Myocyte (in vitro differentiated cells): ENCODE measurements around the gene ADAMTS3. TPM values are rescaled to one million over a fixed set of nuclear protein-coding genes. Genes with fewer than 3 reads are reported as not detected.
"Not testable (repeated sequence)": the region's sequence is repeated elsewhere in the genome, so short reads cannot be mapped to it uniquely, and the experiment has no call there.

Experiments
- DNase-seq: peaks from one replicate; pipeline ENCODE4 v3.0.0-alpha.2; 2012; ENCODE audit warnings: low read depth
- total RNA-seq: library from RNA; depleted of rRNA; stranded (reverse); fragments of >200 nt; gene quantifications from 2 replicates; pipeline ENCODE4 v1.2.3, GENCODE V29; 2014

Gene ADAMTS3
- total RNA-seq, 1 donor from 2014 or later = not detected

DNA sequence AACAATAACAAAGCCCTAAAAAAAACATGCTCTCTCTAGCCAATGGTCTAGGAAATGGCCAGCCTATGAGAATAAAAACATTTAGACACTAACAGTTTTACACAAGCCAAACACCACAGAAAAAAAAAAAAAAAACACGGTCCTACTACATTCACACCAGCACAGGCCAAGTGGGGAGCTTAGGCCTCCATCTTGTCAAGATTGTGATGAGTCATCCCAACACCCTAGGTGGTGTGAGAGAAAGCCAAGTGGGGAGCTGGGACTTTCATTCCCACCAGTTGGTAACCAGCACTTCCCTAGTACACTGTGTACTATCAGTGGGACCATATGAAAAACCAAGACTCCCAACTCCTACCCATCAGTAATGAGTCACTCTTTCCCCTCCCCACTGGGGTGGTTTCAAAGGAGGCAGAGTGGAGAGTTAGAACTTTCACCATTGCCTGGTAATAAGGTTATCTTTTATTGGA lies 95.6 kb downstream of the ADAMTS3 start:
- no peak for DNase-seq

DNA sequence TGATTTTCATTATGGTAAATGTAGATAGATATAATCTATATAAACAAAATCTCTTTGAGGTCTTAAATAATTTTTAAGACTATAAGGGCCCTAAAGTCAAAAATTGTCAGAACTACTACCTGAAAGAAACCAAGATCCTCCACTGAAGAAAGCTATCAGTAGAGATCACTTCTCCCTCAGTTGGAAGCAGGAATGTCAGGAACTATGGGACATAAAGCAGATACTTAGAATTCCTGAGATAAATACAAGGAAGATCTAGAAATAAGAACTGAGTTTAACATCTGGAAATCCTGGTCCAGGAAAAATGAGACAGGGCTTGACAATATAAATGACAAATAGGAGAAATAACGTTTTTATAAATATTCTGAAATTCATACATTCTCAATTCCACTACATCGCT lies 97.2 kb downstream of the ADAMTS3 start:
- no peak for DNase-seq

DNA sequence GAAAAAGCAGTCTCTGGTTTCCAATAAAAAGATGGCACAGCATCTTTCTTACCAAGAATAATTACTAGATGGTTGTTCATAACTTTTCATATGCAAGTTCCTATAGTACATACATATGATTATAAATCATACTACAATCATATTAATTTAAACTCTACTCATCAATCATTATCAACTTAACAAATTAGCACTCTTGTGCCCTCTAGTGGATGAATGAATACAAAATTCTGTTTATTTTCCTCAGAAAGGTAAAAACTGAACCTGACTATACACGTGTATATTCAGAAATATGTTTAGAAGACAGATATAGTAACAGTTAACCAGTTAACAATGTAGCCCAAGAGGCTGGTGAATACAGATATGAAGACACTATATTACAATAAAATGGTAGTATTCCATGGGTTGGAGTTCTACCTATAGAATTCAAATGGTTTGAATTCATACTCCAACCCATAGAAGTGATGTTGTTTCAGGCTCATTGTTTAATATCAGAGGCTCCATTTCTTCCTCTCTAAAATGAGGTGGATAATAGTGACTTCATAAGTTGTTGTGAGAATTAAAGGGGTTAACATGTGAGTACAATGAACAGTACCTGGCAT lies 100.0 kb downstream of the ADAMTS3 start:
- DNase-seq = peak; percentile 34

DNA sequence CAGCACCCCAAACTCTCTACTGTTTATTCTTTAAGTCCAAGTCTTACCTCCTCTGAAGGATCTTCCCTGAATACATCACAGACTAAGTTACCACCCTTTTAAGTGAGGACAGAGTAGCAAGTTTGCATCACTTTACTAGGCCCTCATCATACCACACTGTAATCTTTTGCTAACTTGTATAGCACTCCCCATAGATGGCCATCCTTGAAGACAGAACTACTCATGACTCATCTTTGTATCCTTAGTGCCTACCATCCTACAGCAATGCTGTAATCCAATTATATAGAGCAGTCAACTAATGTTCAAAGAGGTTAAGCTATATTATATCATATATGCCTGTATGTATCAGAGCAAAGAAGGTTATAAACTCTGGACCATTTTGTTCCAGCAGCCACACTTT lies 101.4 kb downstream of the ADAMTS3 start:
- DNase-seq = no peak

DNA sequence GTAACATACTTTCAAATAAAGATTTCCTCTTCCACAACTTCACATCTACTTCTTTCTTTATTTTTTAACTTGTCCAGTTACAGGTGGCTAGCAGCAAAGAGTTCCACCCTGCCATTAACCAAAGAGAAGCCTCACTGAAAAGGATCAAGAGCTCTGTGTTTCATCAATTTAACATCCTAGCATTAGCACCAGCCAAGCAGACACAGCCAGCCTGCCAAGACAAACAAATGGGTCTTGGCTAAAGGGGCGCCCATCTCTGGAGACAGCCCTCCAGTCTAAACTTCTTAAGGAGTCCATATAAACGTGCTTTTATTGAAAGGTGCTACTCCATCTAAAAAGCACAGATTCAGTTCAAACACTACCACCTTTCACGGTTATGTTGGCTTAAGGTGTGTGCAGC lies 105.3 kb downstream of the ADAMTS3 start:
- DNase-seq = no peak

DNA sequence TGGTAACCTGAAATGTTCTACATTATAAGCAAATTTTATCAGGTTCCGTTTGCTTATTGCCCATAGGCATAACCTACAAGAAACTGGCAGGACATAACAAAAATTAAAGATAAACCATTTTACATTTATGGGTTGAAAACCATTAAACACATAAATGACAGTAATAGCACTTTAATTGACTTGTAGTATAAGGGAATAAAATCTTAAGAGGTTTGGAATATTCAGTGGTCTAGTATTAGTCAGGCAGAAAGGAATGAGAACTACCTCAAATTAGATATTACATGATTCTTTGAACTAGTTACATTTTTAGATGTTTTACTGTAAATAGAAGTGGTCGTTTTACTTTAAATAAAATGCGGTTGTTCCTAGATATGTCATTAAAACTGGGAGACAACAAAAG lies 111.9 kb downstream of the ADAMTS3 start:
- no peak for DNase-seq

DNA sequence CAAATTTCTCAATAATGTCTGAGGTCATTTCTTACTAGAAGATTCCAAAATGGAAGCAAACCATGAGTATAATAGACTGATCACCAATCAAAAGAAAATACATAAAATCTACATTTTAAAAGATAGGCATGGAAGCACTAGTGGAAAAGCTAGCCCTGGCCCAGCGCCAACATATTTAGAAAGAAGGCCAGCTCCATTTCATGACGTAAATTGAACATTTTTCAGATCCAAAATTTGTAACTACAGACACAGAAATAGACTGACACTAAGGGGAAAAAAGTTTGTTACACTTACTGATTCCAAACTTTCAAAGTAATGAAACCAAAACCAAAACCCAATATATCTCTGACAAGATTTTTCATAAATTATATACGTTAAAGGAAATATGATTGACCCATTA lies 117.7 kb downstream of the ADAMTS3 start:
- no peak for DNase-seq

DNA sequence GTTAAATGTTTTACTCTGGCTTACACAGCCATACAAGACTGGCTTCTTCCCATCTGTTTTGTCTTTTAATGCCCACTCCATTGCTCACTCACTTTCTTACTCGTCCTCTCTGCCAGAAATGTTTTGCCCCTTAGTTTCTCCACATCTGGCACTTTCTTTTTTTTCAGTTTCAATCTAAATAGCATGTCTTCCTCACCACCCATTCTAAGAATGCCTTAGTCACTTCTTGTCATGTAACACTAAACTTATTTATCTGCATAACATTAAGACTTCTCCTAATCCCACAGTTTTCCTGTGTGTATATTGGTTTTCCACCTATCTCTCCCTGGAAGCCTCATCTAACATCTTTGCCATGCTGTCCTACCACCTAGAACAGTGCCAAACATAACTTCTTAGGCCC lies 119.3 kb downstream of the ADAMTS3 start:
- no peak for DNase-seq

DNA sequence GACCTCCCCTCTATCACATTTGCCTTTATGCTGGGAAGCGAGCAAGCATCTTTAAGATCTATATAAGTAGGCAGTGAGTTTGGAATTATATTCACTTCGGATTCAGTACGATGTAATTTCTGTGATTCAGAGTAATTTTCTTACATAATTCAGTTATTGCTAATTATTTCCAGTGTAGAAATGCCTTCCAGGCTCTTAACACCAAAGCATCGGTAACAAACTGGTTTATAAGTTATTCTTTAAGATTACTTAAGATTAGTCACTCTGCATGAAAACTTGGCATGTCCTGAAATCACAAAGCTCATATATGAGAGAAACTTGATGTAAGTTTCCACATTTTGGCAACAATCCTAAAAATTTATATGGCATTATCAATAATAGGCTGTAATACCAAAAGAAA lies 120.8 kb downstream of the ADAMTS3 start:
- no peak for DNase-seq

DNA sequence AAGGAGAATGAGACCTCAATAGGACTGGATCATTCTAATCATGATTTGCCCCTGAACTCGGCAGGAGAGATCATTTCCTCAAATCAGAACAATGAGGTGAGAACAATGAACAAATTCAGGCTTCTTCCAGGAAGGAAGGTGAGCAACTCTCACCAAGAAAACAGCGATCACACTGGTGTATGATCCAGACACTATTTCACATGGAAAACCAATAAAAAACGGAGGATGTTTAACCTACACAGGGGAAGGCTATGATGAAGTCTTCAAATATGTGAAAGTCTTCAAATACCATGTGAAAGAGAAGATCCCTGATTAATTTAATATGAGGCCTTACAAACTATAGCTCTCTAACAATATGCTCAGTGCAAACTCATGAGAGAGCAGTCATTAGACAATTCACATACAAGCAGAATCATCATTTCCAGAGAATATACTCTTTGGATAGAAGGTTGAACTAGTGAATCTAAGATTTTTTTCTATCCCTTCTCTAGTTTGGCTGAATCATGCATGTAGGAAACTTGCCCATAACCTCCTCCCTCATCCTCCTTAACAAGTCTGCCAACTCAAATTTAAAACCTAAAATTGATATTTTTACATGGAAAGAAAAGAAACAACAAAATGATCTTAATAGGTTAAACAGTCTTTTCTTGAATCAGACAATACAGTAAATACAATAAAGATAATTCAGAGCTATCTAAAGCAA lies 122.5 kb downstream of the ADAMTS3 start:
- no peak for DNase-seq

DNA sequence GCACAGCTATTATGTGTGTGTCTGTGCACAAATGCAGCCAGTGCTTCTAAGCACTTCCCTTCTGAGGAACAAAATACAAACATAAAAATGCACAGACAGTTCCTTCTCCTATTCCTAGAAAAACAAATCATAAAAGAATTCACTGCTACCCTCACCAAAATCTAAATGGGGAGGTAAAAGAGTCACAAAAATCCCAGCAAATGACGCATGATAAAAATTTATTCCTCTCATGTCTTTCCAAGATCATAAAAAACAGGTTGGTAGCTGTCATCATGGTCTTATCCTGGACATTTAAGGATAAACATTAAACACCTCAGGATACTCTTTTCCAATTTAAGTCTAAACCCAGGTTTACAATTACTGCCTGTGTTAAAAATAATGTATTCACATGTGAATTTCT lies 124.9 kb downstream of the ADAMTS3 start:
- DNase-seq = no peak

DNA sequence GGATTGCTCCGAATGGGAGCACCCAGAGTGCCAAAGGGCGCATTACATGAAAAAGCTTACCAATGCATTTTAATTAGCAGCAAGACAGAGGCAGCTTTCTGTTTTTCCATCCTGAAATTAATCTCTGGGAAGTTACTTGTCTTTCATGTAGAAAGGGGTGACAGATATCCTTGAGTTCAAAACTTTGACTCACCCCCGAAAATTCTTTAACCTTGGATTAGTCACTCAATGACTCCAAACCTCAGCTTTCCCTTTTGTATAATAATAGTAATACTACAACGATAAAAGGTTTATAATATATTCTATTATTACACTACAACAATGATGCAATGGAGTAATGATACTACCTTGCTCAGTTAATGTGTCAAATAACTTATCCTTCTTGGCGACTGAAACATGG lies 126.3 kb downstream of the ADAMTS3 start:
- DNase-seq = no peak

DNA sequence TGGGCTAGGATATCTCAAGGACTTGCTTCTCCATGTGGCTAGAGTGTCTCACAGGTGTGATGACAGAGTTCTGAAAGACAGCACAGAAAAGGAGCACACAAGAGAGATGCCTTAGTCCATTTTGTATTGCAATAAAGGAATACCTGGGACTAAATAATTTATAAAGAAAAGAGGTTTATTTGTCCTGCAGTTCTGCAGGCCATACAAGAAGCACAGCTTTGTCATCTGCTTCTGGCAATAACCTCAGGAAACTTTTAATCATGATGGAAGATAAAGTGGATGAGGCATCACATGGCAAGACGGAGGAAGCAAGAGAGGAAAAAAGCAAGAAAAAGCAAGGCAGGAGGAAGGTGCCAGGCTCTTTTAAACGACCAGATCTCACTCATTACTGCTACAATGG lies 126.9 kb downstream of the ADAMTS3 start:
- no peak for DNase-seq

DNA sequence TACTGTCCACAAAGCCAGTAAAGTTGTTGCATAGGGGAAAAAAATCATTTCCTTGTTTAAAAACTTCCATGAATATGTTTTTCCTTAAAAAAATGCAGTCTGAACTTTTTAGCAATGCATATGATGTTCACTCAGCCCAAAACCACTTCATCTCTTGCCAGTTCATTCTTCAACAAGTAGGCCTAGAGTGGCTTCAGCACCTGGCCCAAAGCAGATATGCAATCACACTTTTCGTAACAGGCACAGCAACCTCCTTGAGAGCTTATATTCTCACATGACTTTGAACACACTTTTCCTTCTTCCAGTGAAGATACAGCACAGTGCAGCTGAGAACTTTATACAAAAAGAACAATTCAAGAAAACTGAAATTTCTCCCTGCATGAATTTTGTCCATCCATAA lies 128.6 kb downstream of the ADAMTS3 start:
- DNase-seq = no peak

DNA sequence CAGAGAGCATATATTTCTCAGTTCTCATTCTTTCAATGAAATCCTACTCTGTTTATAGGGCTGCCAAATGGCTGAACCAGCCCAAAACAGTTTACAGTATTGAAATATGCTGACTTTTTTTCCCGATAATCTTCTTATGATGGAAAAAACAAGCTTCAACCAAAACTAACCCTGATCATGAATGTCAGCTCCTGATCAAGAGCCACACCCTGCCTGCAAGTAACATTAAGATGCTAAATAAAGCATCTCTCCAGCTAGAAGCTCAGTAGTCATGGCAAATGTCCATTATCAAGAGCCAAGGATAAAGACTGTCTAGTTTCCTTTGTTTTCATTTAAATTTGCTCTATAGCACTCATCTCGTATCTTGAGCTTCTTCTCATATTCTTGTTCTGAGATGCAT lies 136.0 kb downstream of the ADAMTS3 start:
- no peak for DNase-seq

DNA sequence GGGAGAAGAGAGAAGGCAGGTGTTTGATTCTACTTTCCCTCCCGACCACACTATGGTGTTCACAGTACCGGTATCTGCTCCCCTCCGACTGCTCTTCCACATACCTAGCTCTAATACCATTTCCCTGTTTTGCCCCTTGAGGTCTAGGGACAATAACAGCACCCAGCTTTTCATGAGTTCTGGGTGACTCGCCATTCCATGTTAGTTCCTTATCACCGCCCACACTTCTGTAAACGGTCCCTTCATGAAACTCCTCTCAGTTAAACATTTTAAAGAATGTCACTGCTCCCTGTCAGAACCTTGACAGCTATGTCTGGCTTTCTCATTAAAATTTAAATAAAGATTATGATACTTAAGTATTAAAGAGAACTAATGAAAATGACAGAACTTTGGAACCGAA lies 136.7 kb downstream of the ADAMTS3 start:
- no peak for DNase-seq

DNA sequence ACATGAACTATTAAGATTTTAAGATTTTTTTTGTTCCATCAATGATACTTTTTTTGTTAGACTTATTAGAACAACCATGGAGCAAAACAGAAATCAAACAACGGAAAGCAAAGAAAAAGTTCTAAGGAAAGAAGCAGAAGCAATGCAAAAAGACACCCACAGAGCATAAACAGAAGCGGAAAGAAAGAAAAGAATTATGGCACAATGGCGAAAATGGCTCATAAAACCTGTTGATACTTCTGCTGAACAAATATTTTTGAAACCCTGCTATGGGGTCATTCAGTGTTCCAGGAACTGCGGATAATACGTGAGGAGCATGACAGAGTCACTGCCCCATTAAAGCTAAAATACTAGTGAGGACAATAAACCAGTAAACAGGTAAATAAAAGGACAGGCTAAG lies 138.0 kb downstream of the ADAMTS3 start:
- no peak for DNase-seq

DNA sequence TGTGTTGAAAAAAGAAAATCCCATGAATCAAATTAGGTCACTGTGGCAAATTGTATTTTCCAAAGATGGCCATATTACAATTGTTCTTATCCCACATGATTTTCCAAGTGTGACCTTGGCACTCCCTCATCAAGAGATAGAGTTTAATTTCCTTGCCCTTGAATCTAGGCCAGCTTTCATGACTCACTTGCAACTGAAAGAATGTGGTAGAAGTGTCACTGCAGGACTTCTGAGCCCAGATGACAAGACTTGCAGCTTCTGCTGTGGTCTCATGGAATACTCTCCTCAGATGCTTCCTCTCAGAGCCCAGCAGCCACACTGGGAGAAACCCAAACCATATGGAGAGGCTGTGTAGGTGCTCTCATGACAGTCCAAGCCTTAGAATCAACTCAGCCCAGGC lies 139.0 kb downstream of the ADAMTS3 start:
- DNase-seq = peak; percentile 8

DNA sequence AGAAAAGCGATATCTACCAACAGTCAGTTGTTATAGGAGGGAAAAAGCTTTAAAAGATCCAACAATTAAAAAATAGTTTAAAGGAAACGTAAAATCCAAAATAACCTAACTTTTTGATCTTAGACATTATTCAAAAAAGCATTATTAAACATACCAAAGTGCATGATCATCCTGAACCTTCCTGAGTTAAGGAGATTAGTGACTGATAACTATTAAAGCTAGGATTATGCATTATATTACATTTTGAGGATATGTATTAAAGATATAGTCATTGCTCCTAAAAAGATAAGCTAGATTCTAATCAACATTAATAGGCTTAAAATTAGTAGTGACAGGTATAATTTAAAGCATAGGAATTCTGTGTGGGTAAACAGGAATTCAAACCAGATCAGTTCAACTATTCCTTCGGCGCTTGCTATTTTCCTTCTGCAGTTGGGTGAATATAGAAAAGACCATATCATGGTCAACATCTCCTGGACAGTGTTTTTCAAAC lies 139.6 kb downstream of the ADAMTS3 start:
- DNase-seq = no peak

DNA sequence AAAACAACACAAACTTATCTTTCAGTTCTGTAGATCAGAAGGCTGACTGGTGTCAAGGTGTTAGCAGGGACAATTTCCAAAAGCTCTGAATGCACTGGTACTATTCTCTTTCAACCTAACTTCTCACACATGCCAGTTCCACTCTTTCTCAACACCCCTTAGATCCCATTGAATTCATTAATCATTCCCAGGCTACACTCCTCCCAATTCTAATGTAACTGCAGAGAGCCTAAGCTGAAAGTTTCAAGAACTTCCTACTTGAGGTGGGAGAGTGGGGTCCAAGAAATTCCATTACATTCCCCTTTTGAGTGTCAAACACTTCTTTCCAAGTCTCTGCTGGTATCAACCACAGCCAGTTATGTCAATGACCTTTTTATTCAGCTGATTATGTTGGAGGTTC lies 142.0 kb downstream of the ADAMTS3 start:
- no peak for DNase-seq

DNA sequence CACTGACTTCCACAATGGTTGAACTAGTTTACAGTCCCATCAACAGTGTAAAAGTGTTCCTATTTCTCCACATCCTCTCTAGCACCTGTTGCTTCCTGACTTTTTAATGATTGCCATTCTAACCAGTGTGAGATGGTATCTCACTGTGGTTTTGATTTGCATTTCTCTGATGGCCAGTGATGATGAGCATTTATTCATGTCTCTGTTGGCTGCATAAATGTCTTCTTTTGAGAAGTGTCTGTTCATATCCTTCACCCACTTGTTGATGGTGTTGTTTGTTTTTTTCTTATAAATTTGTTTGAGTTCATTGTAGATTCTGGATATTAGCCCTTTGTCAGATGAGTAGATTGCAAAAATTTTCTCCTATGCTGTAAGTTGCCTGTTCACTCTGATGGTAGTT lies 143.1 kb downstream of the ADAMTS3 start:
- DNase-seq = not testable (repeated sequence)

DNA sequence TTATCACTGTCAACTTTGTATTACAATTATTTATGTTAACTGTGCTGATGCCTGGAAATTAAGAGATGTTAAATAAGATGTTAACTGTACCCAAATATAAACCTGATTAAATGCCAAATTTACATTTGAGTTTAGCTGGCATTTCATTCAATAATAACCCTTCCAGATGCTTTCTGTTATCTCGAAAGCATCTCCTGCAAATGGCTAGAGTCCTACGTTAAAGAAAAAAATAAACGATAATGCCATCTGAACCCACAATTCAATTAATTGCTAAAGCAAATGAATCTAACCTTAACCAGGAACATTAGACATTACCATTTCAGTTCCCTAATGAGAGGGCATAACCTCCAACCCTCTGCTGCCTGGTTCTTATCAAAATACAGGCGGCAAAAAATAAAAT lies 145.0 kb downstream of the ADAMTS3 start:
- no peak for DNase-seq

DNA sequence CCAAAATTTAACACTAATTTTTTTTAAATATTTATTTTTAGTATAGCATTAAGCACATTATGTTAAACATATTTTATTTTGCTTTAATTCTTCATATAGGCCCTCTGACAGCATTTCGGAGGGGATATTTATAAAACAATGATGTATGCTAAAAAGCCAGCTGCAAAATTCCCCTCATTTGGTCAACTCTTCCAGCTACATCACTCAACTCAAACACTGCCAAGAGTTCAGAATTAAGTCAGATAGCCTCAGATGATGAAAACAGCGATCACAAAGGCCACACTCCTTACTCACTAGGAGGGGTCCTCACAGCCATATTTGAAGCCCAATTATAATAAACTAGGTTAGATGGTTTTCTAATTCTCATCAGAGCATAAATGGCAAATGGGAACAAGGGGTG lies 146.6 kb downstream of the ADAMTS3 start:
- DNase-seq = no peak
